GM12878 (cell line): ENCODE results near the gene NT5C.

Source experiments
- BCLAF1 ChIP-seq: fragments of 450-650 bp; IDR thresholded peaks from 2 replicates; pipeline ENCODE4 v1.6.1; 2017; ENCODE audit warnings: antibody characterized with exemption, mild to moderate bottlenecking, moderate library complexity
- CTCF ChIP-seq, 3 experiments: IDR thresholded peaks in 2 of 3; conservative IDR thresholded peaks in 1 of 3; 2 replicates each; pipeline ENCODE4 v1.5.1; 2011; ENCODE audit warnings: low read depth in 3 of 3, low read length in 3 of 3, mild to moderate bottlenecking in 3 of 3, control low read depth in 2 of 3, moderate library complexity in 2 of 3, inconsistent platforms in 1 of 3, mixed read lengths in 1 of 3; ENCODE audit not compliant: control insufficient read depth in 2 of 3, insufficient read depth in 1 of 3; ENCODE audit errors: extremely low read depth in 1 of 3
- E2F8 ChIP-seq: fragments of 450-650 bp; IDR thresholded peaks from 2 replicates; pipeline ENCODE4 v1.6.1; 2018; ENCODE audit warnings: mild to moderate bottlenecking, low read depth, moderate library complexity; ENCODE audit not compliant: partially characterized antibody
- POLR2AphosphoS2 ChIP-seq: IDR thresholded peaks from 2 replicates; pipeline ENCODE4 v1.6.1; 2011; ENCODE audit warnings: low read depth, mild to moderate bottlenecking, low read length, improper control_type of control experiment, moderate library complexity
- SRF ChIP-seq, 2 experiments: IDR thresholded peaks; 2 replicates each; pipeline ENCODE4 v1.6.1; 2011; ENCODE audit warnings: low read depth in 2 of 2, low read length in 2 of 2, mild to moderate bottlenecking in 1 of 2, moderate library complexity in 1 of 2
- ZNF217 ChIP-seq: fragments of 450-650 bp; IDR thresholded peaks from 2 replicates; pipeline ENCODE4 v1.6.1; 2017; ENCODE audit warnings: antibody characterized with exemption, mild to moderate bottlenecking

DNA sequence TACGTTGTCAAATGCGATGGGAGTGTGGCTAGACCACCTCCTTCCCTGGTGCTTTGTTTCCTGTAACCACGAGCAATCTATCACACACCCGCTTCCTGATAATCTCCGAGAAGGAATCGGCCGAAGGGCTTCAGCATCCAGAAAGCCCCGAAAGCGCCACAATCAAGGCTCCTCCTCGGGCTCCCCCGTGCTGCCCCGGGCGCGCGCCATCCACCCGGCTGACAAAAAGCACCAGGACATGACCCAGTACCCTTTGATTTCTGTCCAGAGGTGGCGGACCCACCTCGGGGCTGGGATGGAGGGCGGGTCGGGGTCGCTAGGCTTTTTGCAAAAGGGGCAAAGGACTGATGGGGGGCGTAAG, 22.5 kb downstream of the NT5C start:
- TF ChIP-seq E2F8, result no peak
- no peak for TF ChIP-seq SRF (IDR thresholded peaks at IDR 0.05; ENCODE audit: low read depth in 2 of 2, low read length in 2 of 2)
- no peak for TF ChIP-seq POLR2AphosphoS2
- no peak for TF ChIP-seq BCLAF1
- no peak for TF ChIP-seq CTCF (IDR thresholded peaks at IDR 0.05 in 2 of 3, conservative IDR thresholded peaks at IDR 0.05 in 1 of 3; ENCODE audit: control insufficient read depth in 2 of 3, extremely low read depth in 1 of 3, insufficient read depth in 1 of 3, low read depth in 3 of 3, low read length in 3 of 3)
- no peak for TF ChIP-seq ZNF217
